ENCODE results near the gene GLI3.

The GLI3 gene

GRCh38 chr7:42168512-42168911 lies 68.5 kb downstream of the GLI3 start:
- no peak for DNase-seq

GRCh38 chr7:42167631-42168236 lies 69.3 kb downstream of the GLI3 start:
- no peak for DNase-seq

GRCh38 chr7:42167206-42167605 lies 69.8 kb downstream of the GLI3 start:
- DNase-seq: no peak

GRCh38 chr7:42164881-42165428 lies 72.1 kb downstream of the GLI3 start:
- no peak for DNase-seq

- no peak for DNase-seq
These were observed 74.3 kb downstream of the GLI3 start for GRCh38 chr7:42162560-42163325.

GRCh38 chr7:42161719-42162118 lies 75.3 kb downstream of the GLI3 start:
- no peak for DNase-seq

GRCh38 chr7:42161110-42161509 lies 75.9 kb downstream of the GLI3 start:
- no peak for DNase-seq

GRCh38 chr7:42159130-42159529 lies 77.9 kb downstream of the GLI3 start:
- no peak for DNase-seq

GRCh38 chr7:42156967-42157721 lies 79.9 kb downstream of the GLI3 start:
- DNase-seq: no peak

- DNase-seq: no peak
These were observed 80.6 kb downstream of the GLI3 start for GRCh38 chr7:42156291-42156865.

GRCh38 chr7:42155584-42156290 lies 81.3 kb downstream of the GLI3 start:
- no peak for DNase-seq

- no peak for DNase-seq
These were observed 82.8 kb downstream of the GLI3 start for GRCh38 chr7:42154173-42154572.

- DNase-seq: no peak
These were observed 84.4 kb downstream of the GLI3 start for GRCh38 chr7:42152329-42153205.

GRCh38 chr7:42151309-42151708 lies 85.7 kb downstream of the GLI3 start:
- no peak for DNase-seq

- DNase-seq: no peak
These were observed 91.5 kb downstream of the GLI3 start for GRCh38 chr7:42145539-42145938.

- no peak for DNase-seq
These were observed 92.4 kb downstream of the GLI3 start for GRCh38 chr7:42144604-42145003.

GRCh38 chr7:42143711-42144600 lies 93.1 kb downstream of the GLI3 start:
- DNase-seq: no peak

- DNase-seq: no peak
These were observed 94.9 kb downstream of the GLI3 start for GRCh38 chr7:42142089-42142488.

- no peak for DNase-seq
These were observed 97.3 kb downstream of the GLI3 start for GRCh38 chr7:42139751-42140150.

- DNase-seq: no peak
These were observed 98.3 kb downstream of the GLI3 start for GRCh38 chr7:42138691-42139090.

- no peak for DNase-seq
These were observed 99.1 kb downstream of the GLI3 start for GRCh38 chr7:42137941-42138340.

Measured in NCI-H2029 treated with DMSO at 0.1 percent for 48 hours (cell line).